ENCODE data around the gene RCE1.

RCE1 gene

DNA sequence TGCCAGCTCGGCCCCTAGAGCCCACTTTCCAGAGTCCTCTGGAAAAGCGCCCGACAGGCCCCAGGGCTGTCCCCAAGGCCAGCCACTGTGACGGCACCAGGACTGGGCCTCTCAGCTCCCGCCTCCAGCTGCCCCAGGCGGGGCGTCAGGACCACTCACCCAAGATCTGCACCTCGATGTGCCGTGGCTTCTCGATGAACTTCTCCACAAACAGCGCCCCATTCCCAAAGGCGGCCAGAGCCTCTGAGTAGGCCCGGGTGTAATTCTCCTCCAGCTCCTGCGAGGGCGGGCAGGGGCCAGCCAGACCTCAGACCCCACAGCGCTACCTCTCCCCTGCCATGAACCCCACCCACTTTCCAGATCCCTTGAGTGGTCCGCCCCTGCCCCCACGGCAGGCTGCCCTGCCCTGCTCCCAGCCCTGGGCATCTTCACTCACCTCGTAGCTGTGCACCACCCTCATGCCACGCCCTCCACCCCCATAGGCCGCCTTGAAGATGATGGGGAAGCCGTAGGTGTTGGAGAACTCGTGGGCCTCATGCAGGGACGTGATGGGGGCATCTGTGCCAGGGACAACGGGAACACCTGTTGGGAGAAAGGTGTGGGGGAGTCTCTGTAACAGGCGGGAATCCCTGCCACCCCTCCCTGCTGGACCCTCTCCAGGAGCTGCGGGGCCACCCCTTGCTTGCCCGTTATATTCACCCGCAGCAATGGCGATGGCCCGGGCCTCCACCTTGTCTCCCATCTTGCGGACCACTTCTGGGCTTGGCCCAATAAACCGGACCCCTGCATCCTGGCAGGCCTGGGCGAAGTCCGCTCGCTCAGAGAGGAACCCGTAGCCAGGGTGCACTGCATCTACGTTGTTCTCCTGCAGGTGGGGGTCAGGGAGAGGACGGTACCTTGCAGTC, 27.6 kb downstream of the RCE1 start:
- DNase-seq: no peak

- no peak for DNase-seq
These were observed 28.3 kb downstream of the RCE1 start for GRCh38 chr11:66871521-66871901.

- no peak for DNase-seq
These were observed 31.0 kb downstream of the RCE1 start for GRCh38 chr11:66874232-66874631.

DNA sequence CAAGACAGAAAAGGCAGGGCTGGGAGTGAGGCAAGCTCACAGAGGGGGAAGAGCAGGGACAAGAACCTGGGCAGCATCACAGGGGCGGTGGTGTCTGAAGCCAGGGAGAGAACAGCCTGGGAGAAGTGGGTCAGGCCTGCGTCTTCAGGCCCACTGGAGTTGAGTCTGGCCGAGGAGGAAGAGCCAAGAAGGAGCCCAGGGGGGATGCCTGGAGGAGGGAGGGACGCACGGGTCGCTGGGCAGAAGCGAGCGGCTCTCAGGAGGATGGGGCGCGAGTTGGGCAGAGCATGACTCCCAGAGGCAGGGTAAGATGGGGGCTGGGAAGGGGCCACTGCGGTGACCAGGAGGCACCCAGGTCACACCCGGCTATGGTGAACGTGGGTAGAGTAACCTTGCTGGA, 32.1 kb downstream of the RCE1 start:
- DNase-seq: no peak

DNA sequence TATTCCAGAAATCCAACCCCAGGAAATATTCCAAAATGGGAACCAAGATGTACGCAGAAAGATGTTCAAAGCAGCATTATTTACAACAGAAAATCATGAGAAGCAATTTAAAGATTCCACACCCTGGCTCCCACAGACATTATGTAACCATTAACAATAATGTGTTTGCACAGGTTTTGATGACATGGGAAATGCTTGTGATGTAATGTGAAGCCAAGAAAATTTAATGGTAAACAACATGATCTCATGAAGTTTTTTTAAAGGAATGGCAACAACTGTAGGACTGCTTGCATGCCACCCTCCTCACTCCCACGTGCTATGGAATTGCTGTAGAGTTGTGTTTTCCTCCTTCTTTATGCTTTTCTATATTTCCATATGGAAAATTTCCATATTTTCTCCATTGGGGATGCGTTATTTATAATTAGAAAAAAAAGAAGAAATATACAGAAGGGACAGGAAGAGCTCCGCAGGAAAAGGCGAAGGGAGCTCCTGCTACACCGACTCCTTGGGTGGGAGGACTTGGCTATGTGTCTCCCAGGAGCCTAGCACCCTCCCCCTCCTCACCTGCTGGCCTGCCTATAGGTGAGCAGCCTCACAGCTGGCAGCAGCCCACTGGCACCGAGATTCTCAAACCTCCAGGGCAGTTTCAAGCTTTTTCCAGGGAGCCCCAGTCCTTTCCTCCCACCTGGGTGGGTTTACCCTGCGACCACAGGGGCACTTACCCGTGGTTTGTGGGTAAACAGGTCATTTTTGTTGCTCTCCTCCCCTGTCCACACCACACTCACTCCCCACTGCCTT, 34.5 kb downstream of the RCE1 start:
- DNase-seq: no peak

GRCh38 chr11:66878474-66878873, 35.2 kb downstream of the RCE1 start:
- DNase-seq: no peak

DNA sequence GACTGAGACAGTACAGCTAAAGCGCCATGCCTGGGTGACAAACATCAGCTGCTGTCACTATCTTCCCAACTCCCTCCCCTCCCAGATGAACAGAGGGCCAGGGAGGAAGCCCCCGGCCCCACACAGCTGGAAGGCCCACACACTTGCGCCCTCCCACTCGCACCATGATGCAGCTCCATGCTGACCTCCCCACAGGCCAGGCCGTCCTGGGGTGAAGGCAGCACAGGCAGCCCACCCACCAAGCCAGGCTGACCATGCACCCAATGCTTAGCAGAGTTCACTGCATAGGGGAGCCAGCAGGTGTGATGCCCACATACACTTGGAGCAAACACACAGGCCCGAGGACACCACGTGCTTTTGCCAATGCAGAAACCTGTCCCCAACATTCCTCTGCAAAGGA, 35.8 kb downstream of the RCE1 start:
- DNase-seq: no peak

GRCh38 chr11:66879583-66879982, 36.3 kb downstream of the RCE1 start:
- no peak for DNase-seq

- no peak for DNase-seq
These were observed 36.8 kb downstream of the RCE1 start for GRCh38 chr11:66879999-66880398.

- DNase-seq: peak; percentile 54 to 85
These were observed 37.5 kb downstream of the RCE1 start for GRCh38 chr11:66880496-66881450.

- DNase-seq: no peak
These were observed 38.2 kb downstream of the RCE1 start for GRCh38 chr11:66881451-66881835.

- no peak for DNase-seq
These were observed 38.7 kb downstream of the RCE1 start for GRCh38 chr11:66881927-66882452.

DNA sequence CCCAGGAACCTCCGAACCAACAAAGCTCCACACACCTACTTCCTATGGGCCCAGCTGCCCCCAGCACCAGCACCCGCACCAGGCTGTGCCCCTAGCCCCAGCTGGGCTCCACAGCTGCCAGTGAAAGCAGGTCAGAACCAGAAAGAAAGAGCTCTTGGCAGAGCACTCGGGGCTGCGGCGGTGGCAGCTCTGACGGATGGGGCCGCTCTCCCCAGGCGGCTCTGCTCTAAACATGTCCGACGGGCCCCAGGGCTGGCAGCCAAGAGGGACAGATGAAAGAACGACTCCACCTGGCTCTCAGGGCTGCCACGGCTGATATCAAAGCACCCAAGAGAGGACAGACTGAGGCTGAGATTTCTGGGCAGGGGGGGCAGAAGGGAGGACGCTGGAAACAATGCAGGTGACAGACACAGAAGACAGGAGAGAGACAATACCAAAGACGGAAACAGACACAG, 39.3 kb downstream of the RCE1 start:
- DNase-seq: peak in 1 of 2 experiments; percentile 73

- peak; percentile 60 to 61 for DNase-seq
These were observed 40.0 kb downstream of the RCE1 start for GRCh38 chr11:66883016-66883965.

GRCh38 chr11:66884443-66884842, 41.2 kb downstream of the RCE1 start:
- no peak for DNase-seq

DNA sequence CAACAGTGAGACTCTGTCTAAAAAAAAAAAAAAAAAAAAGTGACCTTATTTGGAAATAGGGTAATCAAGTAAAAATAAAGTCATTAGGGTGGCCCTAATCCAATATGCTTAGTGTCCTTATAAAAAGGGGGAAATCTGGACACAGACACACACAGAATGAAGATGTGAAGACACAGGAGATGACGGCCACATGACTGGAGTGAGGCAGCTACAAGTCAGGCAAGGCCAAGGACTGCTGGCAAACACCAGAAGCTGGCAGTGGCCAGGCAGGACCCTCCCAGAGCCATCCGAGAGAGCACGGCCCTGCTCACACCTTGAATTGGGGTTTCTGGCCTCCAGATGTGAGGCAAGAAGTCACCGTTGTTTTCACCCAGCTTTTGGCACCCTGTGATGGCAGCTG, 42.2 kb downstream of the RCE1 start:
- no peak for DNase-seq

DNA sequence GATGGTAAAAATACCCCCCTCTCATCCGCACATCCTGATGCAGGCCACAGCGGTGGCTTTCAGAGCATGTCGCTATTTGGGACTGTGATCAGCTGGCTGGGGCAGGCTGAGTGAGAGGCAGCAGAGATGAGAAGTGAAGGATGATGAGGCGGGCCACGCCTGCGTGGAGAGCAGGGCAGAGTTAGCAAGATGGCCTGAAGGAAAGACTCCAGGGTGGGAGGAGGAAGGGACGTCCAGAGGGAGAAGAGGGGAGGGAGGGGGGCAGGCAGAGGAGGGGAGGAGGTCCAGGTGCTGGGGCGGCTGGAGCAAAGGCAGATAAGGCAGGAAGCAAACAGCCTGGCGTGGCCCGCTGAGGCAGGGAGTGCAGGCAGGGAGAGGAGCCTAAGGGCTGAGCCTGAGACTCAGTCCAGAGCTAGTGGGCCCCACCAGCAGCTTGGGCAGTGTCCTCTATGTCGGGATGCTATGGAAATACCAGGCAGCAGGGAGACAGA, 42.8 kb downstream of the RCE1 start:
- no peak for DNase-seq

GRCh38 chr11:66886671-66887221, 43.5 kb downstream of the RCE1 start:
- no peak for DNase-seq

GRCh38 chr11:66887526-66887925, 44.3 kb downstream of the RCE1 start:
- DNase-seq: no peak

DNA sequence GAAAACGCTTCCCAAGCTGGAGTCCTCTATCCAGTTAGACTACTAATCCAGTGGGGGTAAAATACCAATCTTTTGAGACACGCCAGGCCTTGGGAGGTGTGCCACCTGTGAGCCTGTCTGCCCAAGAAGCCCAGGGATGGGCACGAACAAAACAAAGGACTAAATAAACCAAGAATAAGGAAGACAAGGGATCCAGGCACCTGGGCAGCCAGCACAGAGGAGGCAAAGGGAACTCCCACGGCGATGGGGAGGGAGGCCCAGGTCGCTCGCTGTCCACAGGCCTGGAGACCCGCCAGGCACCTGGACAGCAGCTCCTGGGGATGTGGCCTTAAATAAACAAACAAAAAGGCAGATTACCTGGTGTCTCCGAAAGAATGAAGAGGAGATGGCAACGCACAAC, 45.0 kb downstream of the RCE1 start:
- DNase-seq: no peak

DNA sequence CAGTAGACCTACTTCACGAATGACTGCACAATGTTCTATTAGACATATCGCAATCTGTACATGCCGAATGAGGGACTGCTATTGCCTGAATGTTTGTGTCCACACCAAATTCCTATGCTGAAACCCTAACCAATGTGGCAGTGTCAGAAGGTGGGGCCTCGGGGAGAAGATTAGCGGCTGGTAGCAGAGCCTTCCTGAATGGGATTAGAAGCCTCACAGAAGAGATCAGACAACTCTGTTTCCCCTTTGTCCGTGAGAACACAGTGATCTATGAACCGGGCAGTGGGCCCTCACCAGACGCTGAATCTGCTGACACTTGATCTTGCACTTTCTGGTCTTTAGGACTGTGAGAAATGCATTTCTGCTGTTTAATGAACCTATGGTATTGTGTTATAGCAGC, 46.7 kb downstream of the RCE1 start:
- no peak for DNase-seq

Measured in NCI-H187 (cell line).